ENCODE measurements around the gene ZNF418.

The ZNF418 gene

DNA sequence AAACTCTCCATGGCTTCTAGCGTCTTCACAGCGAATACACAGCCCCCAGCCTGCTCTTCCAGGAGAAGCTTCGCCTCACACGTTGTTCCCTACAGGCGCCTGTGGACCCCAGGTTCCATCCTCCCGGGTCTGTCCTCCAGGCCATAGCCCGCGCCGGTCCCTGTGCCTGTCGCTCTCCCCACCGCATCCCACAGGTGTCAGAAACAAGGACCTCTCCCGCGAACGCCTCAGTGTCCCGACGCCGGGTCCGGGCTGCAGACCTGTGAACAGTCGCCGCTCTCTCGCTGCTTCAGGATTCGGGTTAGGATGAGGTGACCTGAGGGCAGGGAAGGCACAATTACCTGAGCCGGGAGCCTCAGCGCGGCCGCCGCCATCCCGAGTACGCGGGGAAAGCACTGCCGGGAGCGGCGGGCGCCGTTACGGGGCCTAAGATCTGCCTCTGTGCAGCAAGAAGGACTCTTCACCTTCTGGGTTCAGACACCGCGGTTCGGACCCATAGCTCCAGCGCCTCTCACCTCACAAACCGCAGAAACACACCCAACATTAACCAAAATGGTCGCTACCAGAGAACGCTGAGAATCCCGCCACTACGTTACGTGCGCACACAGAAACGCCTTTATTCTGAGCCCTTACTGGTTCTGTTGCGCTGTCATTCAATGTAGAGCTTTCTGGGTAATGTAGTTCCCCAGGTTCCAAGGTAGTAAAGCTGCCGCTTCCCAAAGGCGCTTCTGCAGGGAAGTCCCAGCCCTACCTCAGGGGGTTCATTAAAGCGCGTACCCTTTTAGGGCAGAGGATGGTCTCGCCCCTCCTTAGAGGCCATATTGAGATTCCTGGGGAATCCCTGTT, at the start of gene ZNF418:
TSS of gene ZNF418 (minus strand) at position 583 of the 846 bp plus-strand sequence. CDS start 1,580 bp downstream, outside the sequence.
- ChIA-PET CTCF (interaction anchor here (0.7 kb wide), 1 partner anchor 970 kb away, joined by 3 read pairs; no protein-coding TSS in a partner anchor), POLR2A (ENCODE audit: low non-redundant PET) (interaction anchor here (0.6 to 0.8 kb wide), 2 partner anchors 75 to 248 kb away, joined by 3 to 8 read pairs; partner anchors contain the start of gene ZNF274)
- H3K27ac ChIP-seq, result no peak within 1 kb of the TSS
- peak; percentile 56 for DNase-seq (ENCODE audit: low spot score)
- TF ChIP-seq, protein P1, sequence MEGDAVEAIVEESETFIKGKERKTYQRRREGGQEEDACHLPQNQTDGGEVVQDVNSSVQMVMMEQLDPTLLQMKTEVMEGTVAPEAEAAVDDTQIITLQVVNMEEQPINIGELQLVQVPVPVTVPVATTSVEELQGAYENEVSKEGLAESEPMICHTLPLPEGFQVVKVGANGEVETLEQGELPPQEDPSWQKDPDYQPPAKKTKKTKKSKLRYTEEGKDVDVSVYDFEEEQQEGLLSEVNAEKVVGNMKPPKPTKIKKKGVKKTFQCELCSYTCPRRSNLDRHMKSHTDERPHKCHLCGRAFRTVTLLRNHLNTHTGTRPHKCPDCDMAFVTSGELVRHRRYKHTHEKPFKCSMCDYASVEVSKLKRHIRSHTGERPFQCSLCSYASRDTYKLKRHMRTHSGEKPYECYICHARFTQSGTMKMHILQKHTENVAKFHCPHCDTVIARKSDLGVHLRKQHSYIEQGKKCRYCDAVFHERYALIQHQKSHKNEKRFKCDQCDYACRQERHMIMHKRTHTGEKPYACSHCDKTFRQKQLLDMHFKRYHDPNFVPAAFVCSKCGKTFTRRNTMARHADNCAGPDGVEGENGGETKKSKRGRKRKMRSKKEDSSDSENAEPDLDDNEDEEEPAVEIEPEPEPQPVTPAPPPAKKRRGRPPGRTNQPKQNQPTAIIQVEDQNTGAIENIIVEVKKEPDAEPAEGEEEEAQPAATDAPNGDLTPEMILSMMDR (conservative IDR thresholded peaks at IDR 0.05; ENCODE audit: low read depth), result no peak

GRCh38 chr19:57978586-57979289, 43.5 kb upstream of the ZNF418 start:
- TF ChIP-seq, protein P1 (conservative IDR thresholded peaks at IDR 0.05; ENCODE audit: low read depth), result no peak
- ChIA-PET CTCF (no interaction called here), POLR2A (ENCODE audit: low non-redundant PET) (no interaction called here)
- DNase-seq (ENCODE audit: low spot score), result no peak
- H3K27ac ChIP-seq, result no peak overlapping the region

DNA sequence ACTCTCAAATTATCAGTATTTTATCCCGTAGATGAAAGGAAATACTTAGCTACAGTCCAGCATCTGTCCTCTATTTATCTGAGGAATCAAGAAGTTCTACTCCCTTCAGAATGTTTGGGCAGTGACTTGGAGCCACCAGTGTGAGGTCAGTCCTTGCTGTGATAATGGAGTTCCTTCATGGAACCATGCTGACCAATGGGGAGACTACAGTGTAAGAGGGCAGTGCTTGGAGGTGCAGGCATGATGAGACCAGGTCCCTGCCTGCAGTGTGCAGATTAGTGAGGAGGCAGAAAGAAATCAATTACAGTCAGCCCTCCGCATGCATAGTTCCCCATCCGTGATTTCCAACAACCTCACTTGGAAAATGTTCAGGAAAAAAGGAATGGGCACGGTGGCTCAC, 39.2 kb upstream of the ZNF418 start, which contains the start of gene C19orf18:
TSS of gene C19orf18 (minus strand) at position 101 of the 400 bp plus-strand sequence. CDS start 102 bp downstream, outside the sequence.
- TF ChIP-seq, protein P1 (conservative IDR thresholded peaks at IDR 0.05; ENCODE audit: low read depth), result no peak
- H3K27ac ChIP-seq, result no peak within 1 kb of the TSS
- DNase-seq (ENCODE audit: low spot score), result no peak
- CTCF ChIA-PET, result no interaction called here
- POLR2A ChIA-PET (ENCODE audit: low non-redundant PET), result no interaction called here

- TF ChIP-seq, protein P1 (conservative IDR thresholded peaks at IDR 0.05; ENCODE audit: low read depth), result no peak
- POLR2A ChIA-PET (ENCODE audit: low non-redundant PET), result no interaction called here
- CTCF ChIA-PET, result no interaction called here
- DNase-seq (ENCODE audit: low spot score), result no peak
- no peak overlapping the region for H3K27ac ChIP-seq
These were observed 29.6 kb upstream of the ZNF418 start for GRCh38 chr19:57964761-57965160.

- TF ChIP-seq, protein P1 (conservative IDR thresholded peaks at IDR 0.05; ENCODE audit: low read depth), result no peak
- no peak overlapping the region for H3K27ac ChIP-seq
- DNase-seq (ENCODE audit: low spot score), result no peak
- POLR2A ChIA-PET (ENCODE audit: low non-redundant PET), result no interaction called here
- CTCF ChIA-PET, result interaction anchor here (0.8 kb wide), 1 partner anchor 143 kb away, joined by 4 read pairs; no protein-coding TSS in a partner anchor
These were observed 26.6 kb upstream of the ZNF418 start for GRCh38 chr19:57961785-57962184.

DNA sequence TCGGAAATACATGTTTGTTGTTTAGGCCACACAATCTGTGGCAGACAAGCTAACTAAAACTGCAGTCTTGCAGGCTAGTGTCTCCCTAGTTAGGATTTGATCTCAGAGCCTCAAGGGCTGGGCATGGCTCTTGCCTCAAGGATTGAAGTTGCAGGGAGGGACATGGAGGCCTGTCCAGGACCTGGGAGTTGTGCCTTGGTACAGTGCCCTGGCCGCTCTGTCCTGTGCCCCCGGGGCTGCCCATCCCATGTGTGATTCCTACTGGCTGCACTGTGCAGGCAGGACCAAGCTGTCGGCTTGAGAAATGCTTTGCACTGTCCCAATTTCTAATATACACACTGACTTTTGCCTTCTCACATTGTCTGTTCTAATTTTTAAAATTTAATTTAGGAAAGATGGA, 19.8 kb upstream of the ZNF418 start:
- CTCF ChIA-PET, result no interaction called here
- POLR2A ChIA-PET (ENCODE audit: low non-redundant PET), result no interaction called here
- TF ChIP-seq, protein P1 (conservative IDR thresholded peaks at IDR 0.05; ENCODE audit: low read depth), result no peak
- no peak for DNase-seq (ENCODE audit: low spot score)
- H3K27ac ChIP-seq, result no peak overlapping the region
